Endothelial cell of umbilical vein (primary cell): Measurements from ENCODE around the gene GAS2L2. TPM values are rescaled to one million over a fixed set of nuclear protein-coding genes. Genes with fewer than 3 reads are reported as not detected.

Experiments used
- BruUV-seq: library from RNA; stranded (reverse); fragments of 400-500 nt; replicated peaks from 2 replicates; lab custom pipeline; 2021; lab: Mats Ljungman, UMichigan
- CTCF ChIA-PET: fragments of 300-600, 350-600 bp; sonication (Branson Sonifier 250); formaldehyde crosslinking; loops from one replicate; lab custom pipeline; 2021; ENCODE audit warnings: antibody characterized with exemption, inconsistent platforms; lab: Charles Lee
- POLR2A ChIA-PET: fragments of 300-600, 350-600 bp; sonication (Branson Sonifier 250); formaldehyde crosslinking; loops from one replicate; lab custom pipeline; 2021; ENCODE audit warnings: antibody characterized with exemption, inconsistent platforms; lab: Charles Lee
- DNase-seq: peaks from one replicate; pipeline ENCODE4 v3.0.0-alpha.2; 2011; ENCODE audit warnings: low read depth, low spot score
- FAIRE-seq: peaks from 2 replicates; lab custom pipeline; 2011; peaks lifted over from hg19 to GRCh38; lab: Jason Lieb, UNC
- H2AFZ ChIP-seq: 2 replicates; pipeline ENCODE4 v1.6.0; 2012; ENCODE audit warnings: low read depth, low read length, control low read depth, inconsistent platforms
- H3K27ac ChIP-seq: 2 replicates; pipeline ENCODE4 v1.5.1; 2011; ENCODE audit warnings: low read depth, mild to moderate bottlenecking, control low read depth, low read length, moderate library complexity; ENCODE audit not compliant: insufficient read depth
- H3K27me3 ChIP-seq, 2 experiments: 2 replicates each; pipeline versions ENCODE4 v1.6.0 to v1.6.1; 2011; ENCODE audit warnings: low read length in 2 of 2, mixed read lengths in 1 of 2; ENCODE audit not compliant: control insufficient read depth in 2 of 2, insufficient read depth in 2 of 2
- H3K36me3 ChIP-seq, 2 experiments: 2 replicates in 1 of 2; 3 replicates in 1 of 2; pipeline ENCODE4 v1.5.1; 2011; ENCODE audit warnings: low read length in 2 of 2, mild to moderate bottlenecking in 1 of 2, moderate library complexity in 1 of 2; ENCODE audit not compliant: control insufficient read depth in 2 of 2, insufficient read depth in 2 of 2; ENCODE audit errors: extremely low read depth in 1 of 2
- H3K4me1 ChIP-seq: 3 replicates; pipeline ENCODE4 v1.5.1; 2011; ENCODE audit warnings: mild to moderate bottlenecking, low read length; ENCODE audit not compliant: control insufficient read depth, insufficient read depth; ENCODE audit errors: extremely low read depth
- H3K4me2 ChIP-seq: 2 replicates; pipeline ENCODE4 v1.6.1; 2011; ENCODE audit warnings: low read length, control low read depth, mixed read lengths; ENCODE audit not compliant: insufficient read depth
- H3K4me3 ChIP-seq, 3 experiments: fragments of 200-600 bp in 1 of 3; sonication (generic), shearing (Covaris generic) in 1 of 3; replicated peaks in 1 of 3; 2 replicates each; pipeline ENCODE4 v1.5.1; 2011 to 2016; ENCODE audit warnings: control low read depth in 3 of 3, low read length in 3 of 3, mild to moderate bottlenecking in 2 of 3, inconsistent platforms in 1 of 3, low read depth in 1 of 3, moderate library complexity in 1 of 3; ENCODE audit not compliant: insufficient read depth in 1 of 3
- H3K79me2 ChIP-seq: 2 replicates; pipeline ENCODE4 v1.6.0; 2012; ENCODE audit warnings: low read length, inconsistent platforms; ENCODE audit not compliant: control insufficient read depth, insufficient read depth
- H3K9ac ChIP-seq: replicated peaks from 2 replicates; pipeline ENCODE3; 2011; ENCODE audit warnings: low read length, control low read depth; ENCODE audit not compliant: insufficient read depth; ENCODE audit errors: extremely low read depth
- H3K9me1 ChIP-seq: replicated peaks from 3 replicates; pipeline ENCODE4 v1.6.0; 2011; ENCODE audit warnings: mild to moderate bottlenecking, low read length; ENCODE audit not compliant: control insufficient read depth, insufficient read depth; ENCODE audit errors: extremely low read depth
- H3K9me3 ChIP-seq: replicated peaks from 2 replicates; pipeline ENCODE4 v1.5.1; 2012; ENCODE audit warnings: low read length, inconsistent platforms; ENCODE audit not compliant: control insufficient read depth, insufficient read depth
- H4K20me1 ChIP-seq: replicated peaks from 2 replicates; pipeline ENCODE3; 2011; ENCODE audit warnings: mild to moderate bottlenecking, low read length; ENCODE audit not compliant: control insufficient read depth, insufficient read depth; ENCODE audit errors: extremely low read depth
- EZH2 ChIP-seq: IDR thresholded peaks from 2 replicates; pipeline ENCODE4 v1.6.1; 2012; ENCODE audit warnings: borderline replicate concordance, low read depth, mild to moderate bottlenecking, moderate library complexity, low read length, inconsistent platforms; ENCODE audit not compliant: severe bottlenecking
- FOS ChIP-seq: IDR thresholded peaks from 2 replicates; pipeline ENCODE4 v1.6.1; 2011; ENCODE audit warnings: mild to moderate bottlenecking, low read length, moderate library complexity, borderline replicate concordance; ENCODE audit not compliant: insufficient read depth
- GATA2 ChIP-seq: IDR thresholded peaks from 2 replicates; pipeline ENCODE4 v1.7.0; 2011; ENCODE audit warnings: low read depth, mild to moderate bottlenecking, moderate library complexity, mixed read lengths, low read length; ENCODE audit not compliant: insufficient read length, insufficient read depth
- JUN ChIP-seq: IDR thresholded peaks from 2 replicates; pipeline ENCODE4 v1.6.1; 2011; ENCODE audit warnings: borderline replicate concordance, low read depth; ENCODE audit not compliant: insufficient read length, insufficient read depth
- MYC ChIP-seq: IDR thresholded peaks from one replicate; pipeline ENCODE4 v1.6.1; 2011; ENCODE audit warnings: mild to moderate bottlenecking, low read depth, low read length
- POLR2A ChIP-seq: IDR thresholded peaks from 2 replicates; pipeline ENCODE4 v1.6.1; 2012; ENCODE audit warnings: low read depth, mild to moderate bottlenecking, control low read depth, low read length
- POLR2AphosphoS5 ChIP-seq: IDR thresholded peaks from 2 replicates; pipeline ENCODE4 v1.6.1; 2012; ENCODE audit warnings: low read depth, mild to moderate bottlenecking, control low read depth, low read length, moderate library complexity; ENCODE audit not compliant: insufficient read depth
- dilution Hi-C: fragments of 300-500 bp; cut with MboI; formaldehyde crosslinking; loops from one replicate; pipeline ENCODE4 v1.15.0; 2019; ENCODE audit warnings: low sequenced_read_pairs; ENCODE audit not compliant: extremely low pct_ligation_motif_present
- intact Hi-C: fragments of 100-400 bp; cut with micrococcal nuclease; formaldehyde crosslinking; loops from one replicate; pipeline ENCODE4 v1.10.0; 2022
- polyA plus RNA-seq, 4 experiments: library from polyadenylated mRNA; depleted of rRNA in 3 of 4; stranded (reverse) in 3 of 4; unstranded in 1 of 4; fragments of >200 nt; gene quantifications; 2 replicates each; pipeline versions ENCODE4 v1.2.1 to v1.2.3, GENCODE V29; 2011 to 2012; ENCODE audit warnings: missing spikeins in 1 of 4
- total RNA-seq: library from RNA; stranded (reverse); gene quantifications from 2 replicates; pipeline ENCODE4 v1.2.3, GENCODE V29; 2021
- TF ChIP-seq, protein P1 (sequence below), 2 donors: IDR thresholded peaks; 1 replicate in 1 of 2; 2 replicates in 1 of 2; pipeline ENCODE4 v1.5.1; 2011; ENCODE audit warnings: low read length in 2 of 2, mild to moderate bottlenecking in 2 of 2, moderate library complexity in 2 of 2, control low read depth in 1 of 2, inconsistent platforms in 1 of 2, low read depth in 1 of 2; ENCODE audit not compliant: insufficient read depth in 1 of 2; ENCODE audit errors: extremely low read depth in 1 of 2
- TF ChIP-seq, protein P2 (sequence below): IDR thresholded peaks from 2 replicates; pipeline ENCODE4 v1.6.1; 2011; ENCODE audit not compliant: insufficient read depth, insufficient read length

GAS2L2 gene
- total and polyA plus RNA-seq, 2 donors (not counting 3 experiments of a cell fraction or from before 2014, with no cell fraction given): not detected

DNA sequence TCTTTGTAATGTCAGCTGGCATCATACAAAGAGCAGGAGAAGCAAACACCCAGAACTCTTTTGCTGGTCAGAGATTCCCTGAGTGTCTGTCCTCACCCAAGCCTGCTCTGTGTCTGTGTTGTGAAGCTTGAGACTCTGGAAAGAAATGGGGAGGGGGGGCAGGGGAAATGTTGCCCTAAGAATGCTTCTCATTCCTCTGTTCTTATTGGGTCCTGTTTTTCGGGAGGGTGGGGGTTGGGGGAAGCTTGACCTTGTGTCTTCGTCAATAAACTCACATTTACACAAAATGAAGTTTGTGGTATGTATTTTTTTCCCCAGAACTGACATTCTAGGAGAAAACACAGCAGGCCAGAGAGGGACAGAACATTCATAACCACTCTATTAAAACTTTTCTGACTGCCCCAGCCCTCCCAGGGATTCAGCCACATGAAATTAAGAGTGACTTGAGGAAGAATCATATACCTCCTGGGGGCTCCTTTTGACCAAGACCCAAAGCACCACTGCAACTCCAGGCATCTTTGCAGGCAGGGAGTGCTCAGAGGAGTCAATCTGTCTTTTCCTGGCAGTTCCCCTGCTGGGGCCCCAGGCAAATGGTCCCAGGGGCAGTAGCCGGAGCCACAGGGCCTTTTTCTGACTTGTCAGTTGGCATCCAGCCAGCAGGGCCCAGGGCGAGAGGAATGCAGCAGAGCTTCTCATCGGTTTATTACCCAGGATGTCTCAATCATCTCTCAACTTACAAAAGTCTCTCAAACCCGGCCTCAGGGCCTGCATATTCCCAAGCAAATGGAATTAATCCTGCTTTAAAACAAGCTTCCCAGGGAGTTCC is 26.7 kb downstream of the GAS2L2 start:
- no peak overlapping the region for H2AFZ ChIP-seq
- intact Hi-C loops: no loop called here
- ChIA-PET CTCF (interaction anchor here (1.0 to 1.9 kb wide), 3 partner anchors 13 to 61 kb away, joined by 3 to 6 read pairs (median 4); no protein-coding TSS in a partner anchor), POLR2A (interaction anchor here (0.5 kb wide), 1 partner anchor 25 kb away, joined by 3 read pairs; no protein-coding TSS in a partner anchor)
- H3K9me1 ChIP-seq: no peaks in the 10 kb centered on the region
- DNase-seq (no peak), FAIRE-seq (no peak)
- no peaks in the 10 kb centered on the region for H3K27me3 ChIP-seq
- H3K9me3 ChIP-seq: no peaks in the 10 kb centered on the region
- peaks cover 4% of the 10 kb centered on the region for H3K4me1 ChIP-seq
- dilution Hi-C loops: loop anchor here (25.0 kb wide), 1 partner anchor 114 kb away; no protein-coding TSS in a partner anchor
- no peaks in the 10 kb centered on the region for H3K79me2 ChIP-seq
- no TSS peak for BruUV-seq
- no peak overlapping the region for H3K27ac ChIP-seq
- no peaks in the 10 kb centered on the region for H4K20me1 ChIP-seq
- H3K4me2 ChIP-seq: no peak overlapping the region
- H3K36me3 ChIP-seq: peaks cover 16 to 26% of the 10 kb centered on the region in 2 experiments
- no peak overlapping the region for H3K4me3 ChIP-seq
- no peak for TF ChIP-seq JUN
- TF ChIP-seq, protein P1, sequence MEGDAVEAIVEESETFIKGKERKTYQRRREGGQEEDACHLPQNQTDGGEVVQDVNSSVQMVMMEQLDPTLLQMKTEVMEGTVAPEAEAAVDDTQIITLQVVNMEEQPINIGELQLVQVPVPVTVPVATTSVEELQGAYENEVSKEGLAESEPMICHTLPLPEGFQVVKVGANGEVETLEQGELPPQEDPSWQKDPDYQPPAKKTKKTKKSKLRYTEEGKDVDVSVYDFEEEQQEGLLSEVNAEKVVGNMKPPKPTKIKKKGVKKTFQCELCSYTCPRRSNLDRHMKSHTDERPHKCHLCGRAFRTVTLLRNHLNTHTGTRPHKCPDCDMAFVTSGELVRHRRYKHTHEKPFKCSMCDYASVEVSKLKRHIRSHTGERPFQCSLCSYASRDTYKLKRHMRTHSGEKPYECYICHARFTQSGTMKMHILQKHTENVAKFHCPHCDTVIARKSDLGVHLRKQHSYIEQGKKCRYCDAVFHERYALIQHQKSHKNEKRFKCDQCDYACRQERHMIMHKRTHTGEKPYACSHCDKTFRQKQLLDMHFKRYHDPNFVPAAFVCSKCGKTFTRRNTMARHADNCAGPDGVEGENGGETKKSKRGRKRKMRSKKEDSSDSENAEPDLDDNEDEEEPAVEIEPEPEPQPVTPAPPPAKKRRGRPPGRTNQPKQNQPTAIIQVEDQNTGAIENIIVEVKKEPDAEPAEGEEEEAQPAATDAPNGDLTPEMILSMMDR (IDR thresholded peaks at IDR 0.05; ENCODE audit: extremely low read depth in 1 of 2, insufficient read depth in 1 of 2, low read depth in 1 of 2, low read length in 2 of 2): no peak
- TF ChIP-seq, protein P2, sequence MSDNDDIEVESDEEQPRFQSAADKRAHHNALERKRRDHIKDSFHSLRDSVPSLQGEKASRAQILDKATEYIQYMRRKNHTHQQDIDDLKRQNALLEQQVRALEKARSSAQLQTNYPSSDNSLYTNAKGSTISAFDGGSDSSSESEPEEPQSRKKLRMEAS: no peak
- TF ChIP-seq EZH2: no peak
- TF ChIP-seq POLR2AphosphoS5: no peak
- no peak for TF ChIP-seq MYC
- TF ChIP-seq FOS: no peak
- no peak for TF ChIP-seq POLR2A
- TF ChIP-seq GATA2: no peak
- no peak overlapping the region for H3K9ac ChIP-seq
